Measurements from ENCODE around the gene TLE3. TPM values are rescaled to one million over a fixed set of nuclear protein-coding genes. Genes with fewer than 3 reads are reported as not detected.

TLE3 gene
- polyA plus RNA-seq, 3 donors: 12.8 to 117 (median 23.6) TPM

DNA sequence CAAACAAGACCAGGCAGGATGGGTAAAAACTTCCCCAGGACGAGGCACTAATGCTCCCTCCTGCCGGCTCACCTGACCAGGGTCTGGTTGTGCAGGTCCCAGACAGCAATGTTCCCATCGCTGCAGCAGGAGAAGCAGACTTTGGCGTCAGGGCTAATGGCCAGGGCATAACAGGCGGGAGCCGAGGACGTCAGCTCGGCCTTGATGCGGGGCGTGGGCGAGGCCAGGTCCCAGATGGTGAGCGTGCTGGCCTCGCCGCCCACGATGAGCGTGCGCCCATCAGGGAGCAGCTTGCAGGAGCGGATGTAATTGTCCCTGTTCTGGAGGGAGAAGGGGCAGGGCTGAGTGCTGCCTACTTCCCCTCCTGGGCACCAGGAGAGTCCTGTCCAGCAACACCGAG is 43.4 kb downstream of the TLE3 start:
- Histone ChIP-seq H3K4me1 (ENCODE audit: control insufficient read depth in 1 of 2, insufficient read depth in 2 of 2, low read length in 2 of 2) (no peaks in the 10 kb centered on the region), H3K27ac (ENCODE audit: low read depth in 1 of 2, low read length in 2 of 2) (no peak overlapping the region), H2AFZ (ENCODE audit: insufficient read depth, low read depth, low read length, poor library complexity, severe bottlenecking) (no peak overlapping the region), H3K4me2 (replicated peaks; ENCODE audit: extremely low read depth, low read length, poor library complexity, severe bottlenecking) (no peak overlapping the region), H3K9ac (ENCODE audit: insufficient read depth, low read length, poor library complexity, severe bottlenecking) (no peak overlapping the region), H3K9me3 (replicated peaks in 1 of 2; ENCODE audit: control insufficient read depth in 1 of 2, insufficient read depth in 1 of 2, low read length in 2 of 2) (no peaks in the 10 kb centered on the region), H3K79me2 (ENCODE audit: insufficient read depth, low read length) (no peaks in the 10 kb centered on the region), H3K36me3 (replicated peaks in 1 of 2; ENCODE audit: control insufficient read depth in 1 of 2, insufficient read depth in 2 of 2, low read length in 2 of 2) (peaks cover 99 to 100% of the 10 kb centered on the region in 2 donors), H3K27me3 (ENCODE audit: control insufficient read depth in 2 of 2, insufficient read depth in 2 of 2, low read length in 2 of 2) (no peaks in the 10 kb centered on the region), H4K20me1 (ENCODE audit: insufficient read depth, low read length) (peaks cover 87% of the 10 kb centered on the region), H3K4me3 (replicated peaks in 1 of 3; ENCODE audit: low read depth in 2 of 3, low read length in 3 of 3) (no peak overlapping the region)
- no peak for DNase-seq
- peak overlapping the region in 2 of 7 donors; percentile 27 to 65 for H3K27ac Mint-ChIP-seq
- H3K27me3 Mint-ChIP-seq (ENCODE audit: low read depth in 3 of 3): peaks cover 0 to 2% (median 0%) of the 10 kb centered on the region in 3 donors
- no peaks in the 10 kb centered on the region for H3K4me1 Mint-ChIP-seq
- TF ChIP-seq CTCF (IDR thresholded peaks at IDR 0.05): no peak
- intact Hi-C loops (cut with micrococcal nuclease): no loop called here
- no peak overlapping the region for H3K4me3 Mint-ChIP-seq
- 96% methylated on average over 17 of the region's 19 CpGs for WGBS (ENCODE audit: insufficient coverage)
- peaks cover 99% of the 10 kb centered on the region in 2 donors for H3K36me3 Mint-ChIP-seq
- no peaks in the 10 kb centered on the region for H3K9me3 Mint-ChIP-seq

DNA sequence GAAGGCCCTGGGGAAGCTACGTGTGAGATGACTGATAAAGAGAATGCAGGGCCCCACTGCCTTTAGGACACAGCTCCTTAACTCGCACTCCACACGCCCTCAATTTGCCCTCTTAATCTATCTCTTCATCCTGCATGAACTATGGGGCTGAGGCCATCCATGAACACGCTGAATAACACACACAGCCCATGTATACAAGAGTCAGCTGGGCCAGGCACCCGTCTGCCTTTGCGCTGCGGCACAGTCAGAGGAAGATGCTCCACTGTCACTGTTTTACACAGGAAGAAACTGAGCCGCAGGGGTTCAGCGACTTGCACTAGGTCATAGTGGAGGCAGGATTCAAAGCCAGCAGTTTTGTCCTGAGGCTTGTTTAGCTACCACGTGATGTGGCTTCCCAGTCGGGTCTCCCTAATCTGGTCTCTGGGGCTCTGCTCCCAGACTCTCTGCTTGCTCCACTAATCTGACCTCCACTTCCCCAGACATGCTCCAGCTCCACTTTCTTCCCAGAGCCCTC is 43.9 kb downstream of the TLE3 start:
- Histone ChIP-seq H3K9me3 (replicated peaks in 1 of 2; ENCODE audit: control insufficient read depth in 1 of 2, insufficient read depth in 1 of 2, low read length in 2 of 2) (no peaks in the 10 kb centered on the region), H3K4me2 (replicated peaks; ENCODE audit: extremely low read depth, low read length, poor library complexity, severe bottlenecking) (no peak overlapping the region), H4K20me1 (ENCODE audit: insufficient read depth, low read length) (peaks cover 86% of the 10 kb centered on the region), H3K36me3 (replicated peaks in 1 of 2; ENCODE audit: control insufficient read depth in 1 of 2, insufficient read depth in 2 of 2, low read length in 2 of 2) (peaks cover 99% of the 10 kb centered on the region in 2 donors), H3K27ac (ENCODE audit: low read depth in 1 of 2, low read length in 2 of 2) (no peak overlapping the region), H3K4me3 (replicated peaks in 1 of 3; ENCODE audit: low read depth in 2 of 3, low read length in 3 of 3) (no peak overlapping the region), H3K4me1 (ENCODE audit: control insufficient read depth in 1 of 2, insufficient read depth in 2 of 2, low read length in 2 of 2) (no peaks in the 10 kb centered on the region), H2AFZ (ENCODE audit: insufficient read depth, low read depth, low read length, poor library complexity, severe bottlenecking) (no peak overlapping the region), H3K79me2 (ENCODE audit: insufficient read depth, low read length) (no peaks in the 10 kb centered on the region), H3K9ac (ENCODE audit: insufficient read depth, low read length, poor library complexity, severe bottlenecking) (no peak overlapping the region), H3K27me3 (ENCODE audit: control insufficient read depth in 2 of 2, insufficient read depth in 2 of 2, low read length in 2 of 2) (no peaks in the 10 kb centered on the region)
- WGBS (ENCODE audit: insufficient coverage): 93% methylated on average over 11 of the region's 11 CpGs
- Mint-ChIP-seq H3K9me3 (no peaks in the 10 kb centered on the region), H3K4me3 (no peak overlapping the region), H3K27ac (peak overlapping the region in 4 of 7 donors; percentile 20 to 79 (median 46)), H3K27me3 (ENCODE audit: low read depth in 3 of 3) (peaks cover 0 to 2% (median 0%) of the 10 kb centered on the region in 3 donors), H3K4me1 (peaks cover 3% of the 10 kb centered on the region), H3K36me3 (peaks cover 99% of the 10 kb centered on the region in 2 donors)
- no peak for DNase-seq
- intact Hi-C loops (cut with micrococcal nuclease): no loop called here
- no peak for TF ChIP-seq CTCF (IDR thresholded peaks at IDR 0.05)
